ENCODE data around the gene PCDHA5. TPM values are rescaled to one million over a fixed set of nuclear protein-coding genes. Genes with fewer than 3 reads are reported as not detected.

The PCDHA5 gene
- total RNA-seq, 1 donor from 2014 or later = 2.7 TPM

GRCh38 chr5:140870221-140871201 lies 49.1 kb downstream of the PCDHA5 start:
- H2AFZ ChIP-seq (replicated peaks) = no peak overlapping the region
- no peak overlapping the region for H3K27ac ChIP-seq
- H3K4me2 ChIP-seq = no peak overlapping the region
- H3K36me3 ChIP-seq = peaks cover 4% of the 10 kb centered on the region
- H3F3A ChIP-seq (ENCODE audit: low read depth) = peaks cover 7% of the 10 kb centered on the region
- H3K9me3 ChIP-seq (ENCODE audit: low read depth) = no peaks in the 10 kb centered on the region
- Mint-ChIP-seq H3K36me3 (peaks cover 36% of the 10 kb centered on the region), H3K4me1 (peaks cover 7% of the 10 kb centered on the region), H3K4me3 (no peak overlapping the region), H3K9me3 (peaks cover 25% of the 10 kb centered on the region), H3K27ac (no peak overlapping the region), H3K27me3 (ENCODE audit: insufficient read depth, low read depth) (no peaks in the 10 kb centered on the region)
- H3K79me2 ChIP-seq (ENCODE audit: low read depth) = peaks cover 11% of the 10 kb centered on the region
- no peaks in the 10 kb centered on the region for H3K27me3 ChIP-seq
- no peak overlapping the region for H3K9ac ChIP-seq
- DNase-seq (ENCODE audit: low spot score) = no peak
- no peak overlapping the region for H3K4me3 ChIP-seq
- H3K4me1 ChIP-seq = no peaks in the 10 kb centered on the region
- TF ChIP-seq EZH2phosphoT487 (IDR thresholded peaks at IDR 0.05) (no peak), EZH2 (IDR thresholded peaks at IDR 0.05) (no peak)
- TF ChIP-seq, protein P1, sequence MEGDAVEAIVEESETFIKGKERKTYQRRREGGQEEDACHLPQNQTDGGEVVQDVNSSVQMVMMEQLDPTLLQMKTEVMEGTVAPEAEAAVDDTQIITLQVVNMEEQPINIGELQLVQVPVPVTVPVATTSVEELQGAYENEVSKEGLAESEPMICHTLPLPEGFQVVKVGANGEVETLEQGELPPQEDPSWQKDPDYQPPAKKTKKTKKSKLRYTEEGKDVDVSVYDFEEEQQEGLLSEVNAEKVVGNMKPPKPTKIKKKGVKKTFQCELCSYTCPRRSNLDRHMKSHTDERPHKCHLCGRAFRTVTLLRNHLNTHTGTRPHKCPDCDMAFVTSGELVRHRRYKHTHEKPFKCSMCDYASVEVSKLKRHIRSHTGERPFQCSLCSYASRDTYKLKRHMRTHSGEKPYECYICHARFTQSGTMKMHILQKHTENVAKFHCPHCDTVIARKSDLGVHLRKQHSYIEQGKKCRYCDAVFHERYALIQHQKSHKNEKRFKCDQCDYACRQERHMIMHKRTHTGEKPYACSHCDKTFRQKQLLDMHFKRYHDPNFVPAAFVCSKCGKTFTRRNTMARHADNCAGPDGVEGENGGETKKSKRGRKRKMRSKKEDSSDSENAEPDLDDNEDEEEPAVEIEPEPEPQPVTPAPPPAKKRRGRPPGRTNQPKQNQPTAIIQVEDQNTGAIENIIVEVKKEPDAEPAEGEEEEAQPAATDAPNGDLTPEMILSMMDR (IDR thresholded peaks at IDR 0.05) = no peak
- no peaks in the 10 kb centered on the region for H4K20me1 ChIP-seq (ENCODE audit: low read depth)

Other genes with a start within 250 kb of the PCDHA5 start
- not detected in 2 replicates for gene CD14, start 188.4 kb upstream of the PCDHA5 start, total RNA-seq (ENCODE audit: low replicate concordance)
- 17.8 and 106 TPM in 2 replicates for gene TMCO6, start 182.2 kb upstream of the PCDHA5 start, total RNA-seq (ENCODE audit: low replicate concordance)
- 53.8 and 59.4 TPM in 2 replicates for gene NDUFA2, start 174.0 kb upstream of the PCDHA5 start, total RNA-seq (ENCODE audit: low replicate concordance)
- 97.0 and 131 TPM in 2 replicates for gene IK, start 173.8 kb upstream of the PCDHA5 start, total RNA-seq (ENCODE audit: low replicate concordance)
- gene WDR55, start 156.7 kb upstream of the PCDHA5 start, total RNA-seq (ENCODE audit: low replicate concordance) = 6.9 and 15.1 TPM in 2 replicates
- gene DND1, start 148.0 kb upstream of the PCDHA5 start, total RNA-seq (ENCODE audit: low replicate concordance) = 0.37 and 1.1 TPM in 2 replicates
- gene HARS1, start 130.2 kb upstream of the PCDHA5 start, total RNA-seq (ENCODE audit: low replicate concordance) = 44.9 and 45.7 TPM in 2 replicates
- 30.6 and 34.1 TPM in 2 replicates for gene HARS2, start 130.2 kb upstream of the PCDHA5 start, total RNA-seq (ENCODE audit: low replicate concordance)
- gene ZMAT2, start 121.2 kb upstream of the PCDHA5 start, total RNA-seq (ENCODE audit: low replicate concordance) = 62.2 and 71.5 TPM in 2 replicates
- gene PCDHA1, start 35.5 kb upstream of the PCDHA5 start, total RNA-seq (ENCODE audit: low replicate concordance) = 0.19 and 0.24 TPM in 2 replicates
- 3.7 and 5.9 TPM in 2 replicates for gene PCDHA2, start 26.8 kb upstream of the PCDHA5 start, total RNA-seq (ENCODE audit: low replicate concordance)
- gene PCDHA3, start 20.6 kb upstream of the PCDHA5 start, total RNA-seq (ENCODE audit: low replicate concordance) = 2.8 and 4.0 TPM in 2 replicates
- 9.7 and 13.7 TPM in 2 replicates for gene PCDHA4, start 14.5 kb upstream of the PCDHA5 start, total RNA-seq (ENCODE audit: low replicate concordance)
- gene PCDHA6, start 6.3 kb downstream of the PCDHA5 start, total RNA-seq (ENCODE audit: low replicate concordance) = 2.0 and 2.8 TPM in 2 replicates
- 0.36 and 2.7 TPM in 2 replicates for gene PCDHA7, start 12.7 kb downstream of the PCDHA5 start, total RNA-seq (ENCODE audit: low replicate concordance)
- gene PCDHA8, start 19.6 kb downstream of the PCDHA5 start, total RNA-seq (ENCODE audit: low replicate concordance) = 0.90 and 1.6 TPM in 2 replicates
- gene PCDHA9, start 26.8 kb downstream of the PCDHA5 start, total RNA-seq (ENCODE audit: low replicate concordance) = 2.0 TPM in 2 replicates
- gene PCDHA10, start 34.3 kb downstream of the PCDHA5 start, total RNA-seq (ENCODE audit: low replicate concordance) = 8.0 and 11.7 TPM in 2 replicates
- gene PCDHA11, start 47.3 kb downstream of the PCDHA5 start, total RNA-seq (ENCODE audit: low replicate concordance) = 5.4 and 6.3 TPM in 2 replicates
- gene PCDHA12, start 53.7 kb downstream of the PCDHA5 start, total RNA-seq (ENCODE audit: low replicate concordance) = 3.4 and 5.9 TPM in 2 replicates
- gene PCDHA13, start 60.5 kb downstream of the PCDHA5 start, total RNA-seq (ENCODE audit: low replicate concordance) = 1.9 and 2.3 TPM in 2 replicates
- 2.9 and 5.9 TPM in 2 replicates for gene PCDHAC1, start 104.7 kb downstream of the PCDHA5 start, total RNA-seq (ENCODE audit: low replicate concordance)
- 1.9 and 2.5 TPM in 2 replicates for gene PCDHAC2, start 144.9 kb downstream of the PCDHA5 start, total RNA-seq (ENCODE audit: low replicate concordance)
- gene PCDHB1, start 229.8 kb downstream of the PCDHA5 start, total RNA-seq (ENCODE audit: low replicate concordance) = 0.03 and 0.07 TPM in 2 replicates

All from neural progenitor cell (in vitro differentiated cells).